Psoas muscle (tissue), 8 donors: ENCODE data around the gene MFSD2A. TPM values are rescaled to one million over a fixed set of nuclear protein-coding genes. Genes with fewer than 3 reads are reported as not detected.

Experiments
- ATAC-seq, 4 donors: fragments of 200-7000 bp; cut with Tn5 transposase; one replicate each; pipeline ENCODE4 v1.9.1; 2020; ENCODE audit warnings: moderate library complexity in 3 of 4, mild to moderate bottlenecking in 2 of 4
- DNase-seq, 2 donors: peaks; one replicate each; pipeline ENCODE4 v3.0.0-alpha.2; 2020
- H3K27ac ChIP-seq: fragments of 200-600 bp; one replicate; pipeline ENCODE4 v1.8.0; 2022
- H3K27me3 ChIP-seq, 3 donors: fragments of 200-600 bp in 1 of 3; one replicate each; pipeline versions ENCODE4 v1.6.1 to v1.8.0; 2013 to 2022; ENCODE audit warnings: low read length in 2 of 3, mild to moderate bottlenecking in 2 of 3, moderate library complexity in 1 of 3; ENCODE audit not compliant: insufficient read depth in 3 of 3
- H3K36me3 ChIP-seq, 2 donors: fragments of 200-600 bp in 1 of 2; one replicate each; pipeline versions ENCODE4 v1.6.1 to v1.8.0; 2013 to 2022; ENCODE audit warnings: low read depth in 1 of 2, mild to moderate bottlenecking in 1 of 2, moderate library complexity in 1 of 2; ENCODE audit not compliant: insufficient read depth in 1 of 2
- H3K4me1 ChIP-seq: fragments of 200-600 bp; one replicate; pipeline ENCODE4 v1.8.0; 2022
- H3K4me3 ChIP-seq: fragments of 200-600 bp; one replicate; pipeline ENCODE4 v1.8.0; 2022; ENCODE audit warnings: mild to moderate bottlenecking
- H3K9me3 ChIP-seq: fragments of 200-600 bp; one replicate; pipeline ENCODE4 v1.8.0; 2022
- CTCF ChIP-seq: fragments of 200-600 bp; IDR thresholded peaks from one replicate; pipeline ENCODE4 v1.8.0; 2022; ENCODE audit warnings: antibody characterized with exemption
- WGBS, 3 donors: extraction: QIAGEN DNeasy Blood & Tissue Kit; methylation state at CpG; one replicate each; pipeline versions ENCODE4 v1.1.6 to v1.1.7; 2013; 5-methylcytosine and 5-hydroxymethylcytosine counted together
- intact Hi-C, 2 donors: fragments of 100-400 bp; cut with DNase I; formaldehyde crosslinking; loops; one replicate each; pipeline versions ENCODE4 v1.11.0 to v1.14.2; 2022
- polyA plus RNA-seq, 3 donors: library from polyadenylated mRNA; stranded (reverse); fragments of 200-250 nt; gene quantifications; one replicate each; pipeline ENCODE4 v1.2.3, GENCODE V29; 2013
- total RNA-seq, 4 donors: library from RNA; stranded (reverse); fragmentation: NEBNext Ultra II Directional in 2 of 4; extraction: Animal tissue kit (Norgen Biotek cat#: 25700) in 2 of 4; gene quantifications; one replicate each; pipeline versions ENCODE4 v1.2.1 to v1.2.4, GENCODE V29; 2021 to 2023
- donor health status: healthy with polysubstance abuse.
- donor health status: DM: no; HTN: no; CAD: no; lungs with moderate emphysema.
- donor health status: Bipolar disorder and iron deficiency.
- donor health status: healthy.
- donor health status: DM: yes; HTN: yes; CAD: no.
- donor health status: DM: no; HTN: no; CAD: no.
- donor health status: DM: no; HTN: no; CAD: no.
- donor health status: DM: yes; HTN: yes; CAD: no.

Gene MFSD2A
- total and polyA plus RNA-seq, 7 donors = 0.12 to 2.1 (median 0.50) TPM

GRCh38 chr1:39984951-39985350, 30.0 kb downstream of the MFSD2A start:
- DNase-seq (no peak), ATAC-seq (no peak)
- intact Hi-C loops = no loop called here
- Histone ChIP-seq H3K27me3 (no peaks in the 10 kb centered on the region), H3K4me1 (no peaks in the 10 kb centered on the region), H3K4me3 (no peak overlapping the region), H3K9me3 (no peaks in the 10 kb centered on the region), H3K27ac (no peak overlapping the region), H3K36me3 (no peaks in the 10 kb centered on the region)
- 82 to 84% (median 83%) methylated on average over 7 of the region's 7 CpGs for WGBS, 3 donors
- TF ChIP-seq CTCF = no peak

- no peaks in the 10 kb centered on the region for H3K4me1 ChIP-seq
- intact Hi-C loops = no loop called here
- no peak for ATAC-seq
- no peak overlapping the region for H3K27ac ChIP-seq
- TF ChIP-seq CTCF = no peak
- H3K27me3 ChIP-seq = no peaks in the 10 kb centered on the region
- H3K4me3 ChIP-seq = no peak overlapping the region
- no peak for DNase-seq
- H3K9me3 ChIP-seq = no peaks in the 10 kb centered on the region
- no peaks in the 10 kb centered on the region for H3K36me3 ChIP-seq
- 41 to 64% (median 44%) methylated on average over 3 of the region's 3 CpGs for WGBS, 3 donors
These were observed 32.9 kb downstream of the MFSD2A start for GRCh38 chr1:39987869-39988268.

- Histone ChIP-seq H3K4me3 (no peak overlapping the region), H3K4me1 (no peaks in the 10 kb centered on the region), H3K27ac (no peak overlapping the region), H3K36me3 (no peaks in the 10 kb centered on the region), H3K9me3 (no peaks in the 10 kb centered on the region), H3K27me3 (no peaks in the 10 kb centered on the region)
- TF ChIP-seq CTCF = no peak
- ATAC-seq = no peak
- no peak for DNase-seq
- intact Hi-C loops = no loop called here
- WGBS, 3 donors = 69 to 77% (median 76%) methylated on average over 6 of the region's 6 CpGs
These were observed 33.8 kb downstream of the MFSD2A start for GRCh38 chr1:39988618-39989343.

GRCh38 chr1:39990428-39990827, 35.5 kb downstream of the MFSD2A start:
- intact Hi-C loops = no loop called here
- WGBS, 3 donors = 85 to 92% (median 88%) methylated on average over 4 of the region's 4 CpGs
- no peaks in the 10 kb centered on the region for H3K36me3 ChIP-seq
- DNase-seq (no peak), ATAC-seq (no peak)
- no peak for TF ChIP-seq CTCF
- no peaks in the 10 kb centered on the region for H3K27me3 ChIP-seq
- H3K4me3 ChIP-seq = no peak overlapping the region
- no peak overlapping the region for H3K27ac ChIP-seq
- H3K4me1 ChIP-seq = no peaks in the 10 kb centered on the region
- H3K9me3 ChIP-seq = no peaks in the 10 kb centered on the region

GRCh38 chr1:39992234-39992633, 37.3 kb downstream of the MFSD2A start:
- DNase-seq = no peak
- TF ChIP-seq CTCF = no peak
- WGBS, 3 donors = 79 to 86% (median 79%) methylated on average over 2 of the region's 2 CpGs
- Histone ChIP-seq H3K4me3 (no peak overlapping the region), H3K27me3 (no peaks in the 10 kb centered on the region), H3K9me3 (no peaks in the 10 kb centered on the region), H3K4me1 (no peaks in the 10 kb centered on the region), H3K27ac (no peak overlapping the region), H3K36me3 (no peaks in the 10 kb centered on the region)
- no peak for ATAC-seq
- intact Hi-C loops = no loop called here
